Airway epithelial cell (primary cell): Measurements from ENCODE around the gene RRP1B. TPM values are rescaled to one million over a fixed set of nuclear protein-coding genes. Genes with fewer than 3 reads are reported as not detected.

Source experiments
- total RNA-seq: library from RNA; depleted of rRNA; stranded (reverse); fragments of >200 nt; gene quantifications from 2 replicates; pipeline ENCODE4 v1.2.3, GENCODE V29; 2015

RRP1B gene
- 36.6 and 42.0 TPM in 2 replicates for total RNA-seq

DNA sequence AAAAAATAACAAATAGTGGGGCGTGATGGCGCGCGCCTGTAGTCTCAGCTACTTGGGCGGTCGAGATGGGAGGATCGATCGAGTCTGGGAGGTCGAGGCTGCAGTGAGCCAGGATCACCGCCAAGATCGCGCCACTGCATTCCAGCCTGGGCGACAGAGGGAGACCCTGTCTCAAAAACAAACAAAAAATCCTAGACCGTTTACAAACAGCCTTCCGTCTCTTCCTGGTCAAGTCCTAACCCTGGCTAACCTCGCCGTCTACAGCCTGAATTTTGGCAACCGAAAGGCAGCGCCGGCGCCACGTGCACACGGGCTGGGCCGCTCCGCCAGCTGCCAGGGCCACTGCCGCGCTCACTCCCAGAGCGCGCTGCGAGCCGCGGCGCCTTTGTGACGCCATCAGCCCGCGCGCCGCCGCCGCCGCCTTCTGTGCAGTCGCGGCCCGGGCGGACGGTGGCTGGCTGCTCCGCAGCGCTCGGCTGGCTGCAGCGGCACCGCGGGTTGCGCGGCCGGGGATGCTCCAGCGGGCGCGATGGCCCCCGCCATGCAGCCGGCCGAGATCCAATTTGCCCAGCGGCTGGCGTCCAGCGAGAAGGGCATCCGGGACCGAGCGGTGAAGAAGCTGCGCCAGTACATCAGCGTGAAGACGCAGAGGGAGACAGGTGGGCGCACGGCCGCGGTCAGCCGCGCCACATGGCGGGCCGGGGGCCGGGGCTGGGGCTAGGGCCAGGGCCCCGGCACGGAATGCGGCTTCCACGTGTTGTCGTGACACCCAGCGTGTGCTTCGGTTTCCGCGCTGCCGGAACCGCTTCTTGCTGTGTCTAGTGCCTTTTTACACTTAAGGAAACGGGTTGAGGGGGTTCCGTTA lies at the start of gene RRP1B, which contains the start of gene HSF2BP:
RRP1B (plus strand) TSS at position 425 of the 865 bp plus-strand sequence; CDS start at position 530, 105 bp downstream.
HSF2BP (minus strand) TSS at position 353 of the 865 bp plus-strand sequence. CDS start 1,392 bp downstream, outside the sequence.

DNA sequence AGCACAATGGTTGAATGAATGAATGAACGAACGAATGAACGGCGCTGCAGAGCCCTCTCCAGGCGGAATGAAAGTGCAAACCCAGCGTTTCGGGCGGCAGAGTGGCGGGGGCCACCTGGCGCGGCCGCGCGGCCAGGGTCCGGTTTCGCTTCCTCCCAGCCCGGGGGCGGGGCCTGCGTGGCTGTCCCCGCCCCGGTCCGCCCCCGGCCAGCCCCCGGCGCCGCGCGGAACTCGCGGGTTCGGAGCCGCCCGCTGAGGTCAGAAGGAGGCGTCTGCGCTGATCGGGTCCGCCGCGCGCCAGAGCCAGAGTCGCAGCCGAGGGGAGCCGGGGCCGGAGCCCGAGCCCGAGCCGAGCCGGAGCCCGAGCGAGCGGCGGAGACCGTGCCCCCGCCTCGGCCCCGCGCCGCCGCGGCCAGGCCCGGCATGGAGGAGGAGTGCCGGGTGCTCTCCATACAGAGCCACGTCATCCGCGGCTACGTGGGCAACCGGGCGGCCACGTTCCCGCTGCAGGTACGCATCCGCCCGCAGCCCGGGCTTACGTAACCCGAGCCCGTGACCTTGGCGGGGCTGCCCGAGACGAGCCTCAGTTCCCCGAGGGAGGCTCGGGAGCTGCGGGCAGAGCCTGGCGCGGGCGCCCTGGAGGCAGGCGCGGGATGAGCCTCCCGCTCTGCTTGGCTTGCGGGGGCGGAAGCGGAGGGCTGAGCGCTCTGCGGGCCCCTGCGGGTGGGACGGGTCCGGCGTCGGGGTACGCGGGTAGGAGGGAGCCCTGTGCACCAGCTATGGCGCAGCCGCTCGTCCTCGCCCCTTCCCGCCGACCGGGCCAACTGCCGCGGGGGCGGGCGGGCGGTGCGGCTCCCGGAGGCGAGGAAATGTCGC lies 59.8 kb downstream of the RRP1B start, which contains the start of gene PDXK:
PDXK (plus strand) TSS at position 258 of the 876 bp plus-strand sequence; CDS start at position 424, 166 bp downstream.

Other genes starting within 250 kb of the RRP1B start
- gene SIK1, start 232.4 kb upstream of the RRP1B start, total RNA-seq = 9.8 and 12.0 TPM in 2 replicates
- 5.5 and 10.6 TPM in 2 replicates for gene HSF2BP, start 72 bp upstream of the RRP1B start, total RNA-seq
- 137 and 146 TPM in 2 replicates for gene PDXK, start 59.6 kb downstream of the RRP1B start, total RNA-seq
- 84.7 and 165 TPM in 2 replicates for gene CSTB, start 116.7 kb downstream of the RRP1B start, total RNA-seq
- gene RRP1, start 130.0 kb downstream of the RRP1B start, total RNA-seq = 35.9 and 38.3 TPM in 2 replicates
- gene AGPAT3, start 205.7 kb downstream of the RRP1B start, total RNA-seq = 30.1 and 44.2 TPM in 2 replicates